Caco-2 (cell line): ENCODE results near the gene SPECC1L. TPM values are rescaled to one million over a fixed set of nuclear protein-coding genes. Genes with fewer than 3 reads are reported as not detected.

ENCODE experiments used
- BruUV-seq: library from RNA; stranded (reverse); fragments of 400-500 nt; replicated peaks from 2 replicates; lab custom pipeline; 2021; lab: Mats Ljungman, UMichigan
- CTCF ChIA-PET: fragments of 300-600 bp; sonication (Branson Sonifier 250); formaldehyde crosslinking; loops from one replicate; lab custom pipeline; 2022; ENCODE audit warnings: antibody characterized with exemption; lab: Charles Lee
- POLR2A ChIA-PET: fragments of 300-600 bp; sonication (Branson Sonifier 250); formaldehyde crosslinking; loops from one replicate; lab custom pipeline; 2022; ENCODE audit warnings: antibody characterized with exemption; lab: Charles Lee
- DNase-seq, 2 experiments: peaks; one replicate each; pipeline versions ENCODE4 v3.0.0 to v3.0.0-alpha.2; 2020 to 2022
- H3K27me3 ChIP-seq: replicated peaks from 2 replicates; pipeline ENCODE4 v1.6.0; 2011; ENCODE audit warnings: low read length; ENCODE audit not compliant: control insufficient read depth, insufficient read depth
- H3K36me3 ChIP-seq: 2 replicates; pipeline ENCODE4 v1.5.1; 2011; ENCODE audit warnings: low read length; ENCODE audit not compliant: control insufficient read depth, insufficient read depth
- H3K4me1 ChIP-seq: fragments of 250-450 bp; sonication (Bioruptor Pico); 2 replicates; pipeline ENCODE4 v1.5.1; 2020; ENCODE audit warnings: mild to moderate bottlenecking
- H3K4me3 ChIP-seq: 2 replicates; pipeline ENCODE4 v1.5.1; 2011; ENCODE audit warnings: low read depth, mild to moderate bottlenecking, control low read depth, low read length
- H3K9me3 ChIP-seq: fragments of 250-450 bp; sonication (Bioruptor Pico); 2 replicates; pipeline ENCODE4 v1.5.1; 2020; ENCODE audit warnings: mild to moderate bottlenecking, moderate library complexity
- H3K27ac Mint-ChIP-seq: one replicate; pipeline ENCODE4 v1.8.0; 2022; ENCODE audit warnings: mixed read lengths; ENCODE audit not compliant: unreplicated experiment
- H3K27me3 Mint-ChIP-seq: one replicate; pipeline ENCODE4 v1.8.0; 2022; ENCODE audit warnings: mixed read lengths; ENCODE audit not compliant: insufficient read depth, unreplicated experiment
- H3K36me3 Mint-ChIP-seq: one replicate; pipeline ENCODE4 v1.8.0; 2022; ENCODE audit warnings: mild to moderate bottlenecking, mixed read lengths; ENCODE audit not compliant: insufficient read depth, unreplicated experiment
- H3K4me1 Mint-ChIP-seq: one replicate; pipeline ENCODE4 v1.8.0; 2022; ENCODE audit warnings: low read depth, mixed read lengths; ENCODE audit not compliant: unreplicated experiment
- H3K4me3 Mint-ChIP-seq: one replicate; pipeline ENCODE4 v1.8.0; 2022; ENCODE audit warnings: mild to moderate bottlenecking, moderate library complexity, mixed read lengths; ENCODE audit not compliant: unreplicated experiment
- H3K9me3 Mint-ChIP-seq: one replicate; pipeline ENCODE4 v1.8.0; 2022; ENCODE audit warnings: mixed read lengths; ENCODE audit not compliant: unreplicated experiment
- CTCF ChIP-seq, 2 experiments: fragments of 200-600 bp in 1 of 2; IDR thresholded peaks; 1 replicate in 1 of 2; 2 replicates in 1 of 2; pipeline versions ENCODE4 v1.5.1 to v1.8.0; 2011 to 2022; ENCODE audit warnings: antibody characterized with exemption in 1 of 2, control low read depth in 1 of 2, inconsistent platforms in 1 of 2, low read depth in 1 of 2, low read length in 1 of 2, mild to moderate bottlenecking in 1 of 2, moderate library complexity in 1 of 2; ENCODE audit not compliant: insufficient read depth in 1 of 2, severe bottlenecking in 1 of 2, unreplicated experiment in 1 of 2
- intact Hi-C: fragments of 100-400 bp; cut with micrococcal nuclease; formaldehyde crosslinking; loops from one replicate; pipeline ENCODE4 v1.10.0; 2022; ENCODE audit not compliant: unreplicated experiment
- total RNA-seq: library from RNA; stranded (reverse); gene quantifications from 2 replicates; pipeline ENCODE4 v1.2.3, GENCODE V29; 2022

The SPECC1L gene
- total RNA-seq, 1 experiment from 2014 or later: 72.8 TPM

- BruUV-seq: no TSS peak
- no peak for DNase-seq
- intact Hi-C loops: no loop called here
- Mint-ChIP-seq H3K27me3 (no peaks in the 10 kb centered on the region), H3K27ac (no peak overlapping the region), H3K4me3 (no peak overlapping the region), H3K9me3 (no peaks in the 10 kb centered on the region), H3K4me1 (no peaks in the 10 kb centered on the region), H3K36me3 (peaks cover 25% of the 10 kb centered on the region)
- no peak for TF ChIP-seq CTCF (IDR thresholded peaks at IDR 0.05; ENCODE audit: insufficient read depth in 1 of 2, low read depth in 1 of 2, low read length in 1 of 2, severe bottlenecking in 1 of 2, unreplicated experiment in 1 of 2)
- POLR2A ChIA-PET: no interaction called here
- Histone ChIP-seq H3K27me3 (no peaks in the 10 kb centered on the region), H3K4me1 (no peaks in the 10 kb centered on the region), H3K36me3 (peaks cover 3% of the 10 kb centered on the region), H3K9me3 (no peaks in the 10 kb centered on the region), H3K4me3 (no peak overlapping the region)
- CTCF ChIA-PET: no interaction called here
Measured at GRCh38 chr22:24440270-24440717, 169.7 kb downstream of the SPECC1L start.

GRCh38 chr22:24440718-24441405, 170.2 kb downstream of the SPECC1L start:
- intact Hi-C loops: no loop called here

More at GRCh38 chr22:24440718-24441405, 170.2 kb downstream of the SPECC1L start:
- no peak overlapping the region for H3K4me3 Mint-ChIP-seq
- H3K36me3 ChIP-seq: peaks cover 3% of the 10 kb centered on the region
- H3K27ac Mint-ChIP-seq: no peak overlapping the region
- peaks cover 21% of the 10 kb centered on the region for H3K36me3 Mint-ChIP-seq
- no TSS peak for BruUV-seq
- no peaks in the 10 kb centered on the region for H3K4me1 Mint-ChIP-seq
- H3K27me3 Mint-ChIP-seq: no peaks in the 10 kb centered on the region
- H3K9me3 Mint-ChIP-seq: no peaks in the 10 kb centered on the region
- TF ChIP-seq CTCF (IDR thresholded peaks at IDR 0.05; ENCODE audit: insufficient read depth in 1 of 2, low read depth in 1 of 2, low read length in 1 of 2, severe bottlenecking in 1 of 2, unreplicated experiment in 1 of 2): no peak
- H3K9me3 ChIP-seq: no peaks in the 10 kb centered on the region
- no peak for DNase-seq
- no peaks in the 10 kb centered on the region for H3K4me1 ChIP-seq
- H3K4me3 ChIP-seq: no peak overlapping the region
- ChIA-PET CTCF (no interaction called here), POLR2A (no interaction called here)
- no peaks in the 10 kb centered on the region for H3K27me3 ChIP-seq
